GM21526 (cell line): Measurements from ENCODE around the gene DHX15.
A peak's percentile ranks its signal among the peaks of the same experiment; 100 is the strongest.

Experiments used
- ATAC-seq: cut with Tn5 transposase; IDR thresholded peaks from one replicate; pipeline ENCODE4 v1.9.1; 2021; ENCODE audit warnings: moderate library complexity; ENCODE audit not compliant: unreplicated experiment, low FRiP score

DHX15 gene

DNA sequence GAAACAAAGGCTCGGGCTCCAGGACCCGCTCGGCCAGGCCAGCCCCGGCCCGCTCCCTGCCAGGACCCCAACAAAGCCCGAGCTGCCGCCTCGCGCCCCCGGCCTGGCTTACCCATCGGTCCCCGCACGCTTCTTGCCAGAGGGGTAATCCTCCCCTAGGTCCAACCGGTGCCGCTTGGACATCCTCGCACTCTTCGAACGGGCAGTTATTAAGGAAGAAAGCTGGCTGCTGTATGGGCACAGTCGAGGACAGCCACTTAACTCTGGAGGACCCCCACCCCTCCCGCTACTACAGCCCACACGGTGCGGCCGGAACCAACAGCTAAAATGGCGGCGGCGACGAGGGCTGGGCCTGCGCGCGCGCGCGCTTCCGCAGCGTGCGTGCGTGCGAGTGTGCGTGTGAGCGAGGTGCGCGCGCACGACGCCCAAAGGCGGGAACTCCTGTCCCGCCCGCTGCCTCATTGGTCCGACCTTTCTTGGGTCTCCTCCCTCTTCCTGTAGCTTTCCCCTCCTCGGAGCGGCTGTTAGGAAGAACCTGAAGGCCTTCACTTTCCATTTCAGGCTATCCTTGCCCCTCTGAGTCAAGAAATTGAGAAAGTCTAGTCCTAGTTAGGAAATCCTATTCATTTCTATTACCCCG lies at the start of gene DHX15:
Gene DHX15, minus strand, starts transcription at position 344 of the 640 bp plus-strand sequence. Its CDS starts 161 bp downstream, at position 183.
- peak; percentile 88 for ATAC-seq

DNA sequence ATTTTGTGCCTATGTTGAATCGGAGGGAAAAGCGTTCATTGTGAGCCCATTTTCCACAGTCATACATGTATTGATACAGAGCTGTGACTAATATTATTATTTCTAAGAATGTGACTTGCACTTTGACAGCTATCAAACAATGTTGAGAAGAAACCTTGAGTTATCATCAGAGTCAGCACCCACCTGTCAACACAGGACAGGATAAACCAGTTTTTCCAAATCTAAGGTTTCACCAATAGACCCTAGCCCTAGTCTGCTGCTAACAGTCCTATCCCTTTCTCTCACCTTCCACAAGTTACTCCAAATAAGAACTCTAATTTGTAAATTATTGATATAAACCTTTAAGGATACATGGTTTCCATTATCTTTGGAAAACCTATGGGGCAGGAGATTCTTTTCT lies 47.7 kb upstream of the DHX15 start:
- no peak for ATAC-seq

DNA sequence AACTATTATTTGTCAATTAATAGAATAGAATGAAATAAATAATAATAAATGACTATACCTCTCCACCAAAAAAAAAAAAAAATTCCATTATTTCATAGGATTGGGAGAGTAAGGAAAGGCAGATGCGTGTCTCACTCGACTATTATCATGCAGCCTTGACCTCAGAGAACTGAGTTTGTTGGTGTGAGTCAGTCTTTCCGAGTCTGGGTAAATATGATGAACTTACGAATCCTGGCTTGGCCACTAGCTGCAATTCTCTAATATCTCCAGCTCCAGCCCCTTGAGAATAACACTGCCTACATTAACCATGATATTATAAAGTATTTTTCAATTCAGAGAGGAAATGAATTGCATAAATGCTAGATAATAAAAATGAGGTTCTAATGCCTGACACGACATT lies 46.6 kb upstream of the DHX15 start:
- no peak for ATAC-seq

DNA sequence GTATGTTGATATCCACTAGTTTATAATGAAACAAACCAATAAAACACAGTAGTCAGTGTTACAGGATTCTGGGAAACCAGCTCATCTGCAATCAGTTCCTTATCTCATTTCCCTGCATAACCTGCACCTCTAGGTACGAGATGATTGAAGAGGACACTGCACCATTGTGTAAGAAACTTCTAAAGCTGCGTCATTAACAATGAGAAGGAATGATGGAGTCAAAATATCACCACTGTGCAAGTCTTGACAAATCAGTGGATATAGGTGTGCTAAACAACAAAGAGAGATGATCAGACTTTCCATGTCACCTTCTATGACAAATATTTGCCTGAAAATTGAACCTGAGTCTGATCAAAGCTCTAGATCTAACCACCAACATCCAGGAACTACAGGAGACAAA lies 40.7 kb upstream of the DHX15 start:
- ATAC-seq = no peak

DNA sequence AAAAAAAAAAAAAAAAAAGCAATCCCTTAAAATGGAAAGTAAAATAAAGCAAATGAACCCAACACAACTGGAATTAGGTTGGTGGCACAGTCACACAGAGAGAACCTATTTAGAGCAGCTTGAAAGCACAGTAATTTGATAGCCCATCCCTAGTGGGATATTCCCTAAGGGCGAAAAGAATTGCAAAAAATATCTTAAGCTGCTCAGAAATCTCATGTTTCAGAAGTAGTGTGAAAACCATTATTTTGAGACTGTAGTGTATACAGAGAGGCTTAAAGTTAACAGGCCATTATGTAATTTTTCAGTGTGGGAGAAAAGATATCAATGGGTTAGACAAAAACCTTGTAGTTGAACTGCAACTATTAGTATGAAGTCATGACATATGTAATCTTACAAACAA lies 40.0 kb upstream of the DHX15 start:
- no peak for ATAC-seq

DNA sequence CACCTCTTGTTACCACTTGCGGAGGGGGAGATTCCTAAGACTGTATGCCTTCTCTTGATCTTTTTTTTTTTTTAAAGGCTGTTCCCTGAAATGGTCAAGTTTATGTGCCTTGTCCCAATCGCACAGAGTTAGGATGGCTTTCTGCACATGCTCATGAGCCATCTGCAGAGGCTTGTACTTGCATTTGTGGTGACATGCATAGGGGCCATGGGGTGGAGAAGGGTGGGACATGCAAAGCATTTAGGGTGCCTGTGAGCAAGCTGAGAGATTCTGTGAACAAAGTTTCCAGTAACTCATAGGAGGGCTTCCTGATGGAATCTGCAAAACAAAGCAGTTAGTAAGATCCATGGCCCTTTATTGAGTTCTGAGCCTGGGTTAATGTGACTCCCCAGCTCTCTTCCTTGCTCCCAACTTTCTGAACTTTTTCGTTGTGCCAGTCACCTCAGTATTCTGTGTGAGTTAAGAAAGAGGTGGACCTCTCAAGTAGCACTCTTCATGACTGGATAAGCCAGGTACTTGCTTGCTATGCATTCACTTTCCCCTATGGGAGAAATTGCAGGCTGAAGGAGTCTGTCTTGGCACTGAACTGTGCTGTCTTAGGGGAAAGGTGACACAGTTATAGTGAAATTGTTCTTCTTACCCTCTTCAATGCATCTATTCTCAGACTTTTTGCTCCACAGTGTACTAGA lies 37.9 kb upstream of the DHX15 start:
- no peak for ATAC-seq

DNA sequence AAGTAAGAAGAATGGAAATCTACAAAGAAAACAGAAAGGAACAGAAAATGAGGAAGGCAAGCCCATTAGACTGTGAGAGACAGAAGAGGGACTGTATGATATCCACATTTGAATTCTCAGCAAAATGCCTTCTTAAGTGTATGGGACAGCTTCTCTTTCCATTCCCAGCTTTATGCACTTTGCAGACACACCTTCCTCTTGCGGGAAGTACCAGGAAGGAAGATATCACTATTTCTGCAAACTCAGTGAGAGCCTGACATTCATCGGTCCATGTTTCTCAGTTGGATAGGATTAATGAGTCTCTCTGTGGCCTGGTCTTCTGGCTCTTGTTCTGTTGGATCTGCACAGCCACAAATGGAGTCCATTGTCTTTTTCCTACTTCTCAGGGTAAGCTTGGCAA lies 31.6 kb upstream of the DHX15 start:
- no peak for ATAC-seq

- ATAC-seq = no peak
Observed at GRCh38 chr4:24614881-24615280, 30.5 kb upstream of the DHX15 start.

DNA sequence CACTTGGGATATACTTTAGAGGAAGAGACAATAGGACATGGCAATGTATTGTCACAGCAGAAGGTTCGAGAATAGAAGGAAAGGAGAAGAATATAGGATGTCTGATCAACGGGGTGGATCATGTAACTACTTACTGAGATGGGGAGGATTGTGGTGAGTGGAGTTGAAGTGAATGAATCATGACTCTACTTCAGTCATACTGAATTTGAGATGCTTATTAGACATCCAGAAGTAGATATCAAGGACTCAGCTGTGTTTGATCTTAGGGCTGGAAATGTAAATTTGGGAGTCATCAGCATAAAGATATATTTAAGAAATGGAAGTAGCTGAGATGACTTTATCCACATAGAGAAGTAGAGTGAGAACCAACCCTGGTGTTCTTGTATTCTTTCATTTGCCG lies 29.1 kb upstream of the DHX15 start:
- no peak for ATAC-seq

GRCh38 chr4:24611575-24611974 lies 27.2 kb upstream of the DHX15 start:
- ATAC-seq = no peak

GRCh38 chr4:24607334-24607733 lies 23.0 kb upstream of the DHX15 start:
- no peak for ATAC-seq

- ATAC-seq = no peak
Observed at GRCh38 chr4:24605216-24605615, 20.9 kb upstream of the DHX15 start.

DNA sequence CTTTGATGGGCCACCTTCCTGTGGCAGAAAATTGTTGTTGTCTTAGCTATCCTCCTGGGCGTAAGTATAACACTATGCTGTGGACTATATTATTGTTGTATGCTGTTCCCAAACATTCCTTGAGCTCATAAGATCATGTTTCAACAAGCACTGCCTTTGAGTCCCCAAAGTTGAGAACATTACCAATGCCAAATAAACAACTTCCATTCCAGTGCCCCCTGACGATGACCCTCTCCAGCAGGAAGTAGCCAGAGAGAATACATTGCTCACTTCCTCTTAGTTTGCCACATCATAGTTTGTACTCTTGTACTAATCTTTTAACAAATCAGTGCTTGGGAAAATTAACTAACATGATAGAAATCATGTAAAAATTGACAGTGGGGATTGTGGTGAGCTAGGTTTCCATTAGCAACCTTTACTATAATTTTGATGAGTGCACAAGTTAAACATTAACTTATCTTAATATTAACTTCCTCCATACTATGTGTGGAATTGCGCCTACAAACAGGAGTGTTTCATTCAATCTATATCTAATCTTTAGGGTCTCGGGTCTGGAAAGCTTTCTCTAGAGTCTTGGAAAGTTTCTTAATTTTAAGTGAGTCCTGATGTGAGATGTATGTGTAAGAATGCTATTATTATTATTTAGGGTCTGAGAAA lies 20.3 kb upstream of the DHX15 start:
- no peak for ATAC-seq

GRCh38 chr4:24603343-24603742 lies 19.0 kb upstream of the DHX15 start:
- ATAC-seq = no peak

GRCh38 chr4:24601121-24601520 lies 16.8 kb upstream of the DHX15 start:
- no peak for ATAC-seq

- no peak for ATAC-seq
Observed at GRCh38 chr4:24599275-24599674, 14.9 kb upstream of the DHX15 start.

GRCh38 chr4:24598025-24598424 lies 13.7 kb upstream of the DHX15 start:
- ATAC-seq = no peak

GRCh38 chr4:24595659-24596058 lies 11.3 kb upstream of the DHX15 start:
- ATAC-seq = no peak

- ATAC-seq = no peak
Observed at GRCh38 chr4:24594887-24595286, 10.5 kb upstream of the DHX15 start.

DNA sequence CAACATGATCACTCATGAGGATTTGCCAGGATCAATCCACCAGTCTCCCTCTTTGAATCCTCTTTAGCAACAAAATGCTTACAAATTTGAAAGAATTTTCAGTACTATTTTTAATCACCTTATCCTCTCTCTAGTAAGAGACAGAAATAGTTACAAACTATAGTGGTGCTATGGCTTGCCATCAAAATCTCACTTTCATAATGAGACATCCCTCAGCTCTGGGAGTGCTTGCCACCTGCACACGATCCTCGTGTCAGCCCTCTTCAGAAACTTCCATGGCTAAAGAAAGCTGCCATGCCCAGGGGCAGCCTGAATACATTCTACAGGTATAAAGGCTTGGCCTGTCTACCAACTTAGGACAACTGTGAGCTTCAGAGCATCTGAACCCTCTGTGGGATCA lies 5.1 kb upstream of the DHX15 start:
- peak; percentile 47 for ATAC-seq

DNA sequence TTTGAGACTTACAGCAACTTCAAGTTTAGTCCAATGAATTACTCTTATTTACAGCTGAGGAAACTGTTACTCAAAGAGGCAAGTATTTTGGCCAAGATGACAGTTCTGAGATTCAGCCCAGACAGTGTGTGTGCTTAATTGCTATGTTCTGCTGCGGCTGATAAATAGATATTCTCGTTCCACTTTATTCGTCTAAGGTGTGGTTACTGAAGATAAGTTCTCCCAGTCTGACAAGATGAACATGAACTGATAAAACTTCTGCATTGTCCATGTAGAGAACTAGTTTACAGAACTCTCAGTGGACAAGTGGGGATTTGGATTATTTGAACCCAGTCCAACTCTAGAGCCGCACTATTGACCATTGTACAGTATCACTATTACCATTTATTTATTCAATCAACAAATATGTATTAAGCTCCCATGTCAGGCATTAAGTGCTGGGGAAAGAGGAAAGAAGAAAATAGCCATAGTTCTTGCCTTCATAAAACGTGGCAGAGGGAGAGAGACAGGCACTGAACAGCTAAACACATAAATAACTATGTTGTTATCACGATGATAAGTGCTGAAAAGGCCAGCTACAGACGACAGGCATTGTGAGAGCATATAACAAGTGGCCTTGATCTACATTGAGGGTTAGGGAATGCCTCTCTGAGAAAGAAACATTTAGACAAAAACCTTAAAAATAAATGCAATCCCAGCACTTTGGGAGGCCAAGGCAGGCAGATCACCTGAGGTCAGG lies 4.0 kb upstream of the DHX15 start:
- ATAC-seq = no peak
